HepG2 (cell line): ENCODE measurements around the gene NBEA. TPM values are rescaled to one million over a fixed set of nuclear protein-coding genes. Genes with fewer than 3 reads are reported as not detected.

Experiments
- ATRX ChIP-seq: sonication (generic); formaldehyde crosslinking; IDR thresholded peaks from 2 replicates; pipeline ENCODE4 v1.4.0; 2020; ENCODE audit warnings: missing genetic modification reagents, borderline replicate concordance
- DRAP1 ChIP-seq: IDR thresholded peaks from 2 replicates; pipeline ENCODE4 v1.6.1; 2016; ENCODE audit warnings: missing genetic modification reagents, missing compliant biosample characterization
- GABPB1 ChIP-seq: IDR thresholded peaks from 2 replicates; pipeline ENCODE4 v1.6.1; 2016; ENCODE audit warnings: mild to moderate bottlenecking, missing genetic modification reagents, moderate library complexity, missing compliant biosample characterization
- HOXA3 ChIP-seq: sonication (generic); formaldehyde crosslinking; IDR thresholded peaks from 2 replicates; pipeline ENCODE4 v1.5.0; 2020; ENCODE audit warnings: missing genetic modification reagents
- LCORL ChIP-seq, 2 experiments: fragments of 450-650 bp in 1 of 2; sonication (generic) in 1 of 2; formaldehyde crosslinking in 1 of 2; IDR thresholded peaks; 2 replicates each; pipeline versions ENCODE4 v1.5.0 to v1.6.1; 2017 to 2020; ENCODE audit warnings: antibody characterized with exemption in 1 of 2, missing genetic modification reagents in 1 of 2
- MED1 ChIP-seq: sonication (generic); formaldehyde crosslinking; IDR thresholded peaks from 2 replicates; pipeline ENCODE4 v1.4.0; 2020; ENCODE audit warnings: missing genetic modification reagents
- PATZ1 ChIP-seq: sonication (generic); formaldehyde crosslinking; IDR thresholded peaks from 2 replicates; pipeline ENCODE4 v1.4.0; 2020; ENCODE audit warnings: missing genetic modification reagents
- PTBP1 ChIP-seq: fragments of 200-400 bp; formaldehyde crosslinking; IDR thresholded peaks from 2 replicates; pipeline ENCODE4 v1.6.1; 2018; ENCODE audit warnings: low read length, low read depth; ENCODE audit not compliant: poor library complexity, severe bottlenecking
- SAFB2 ChIP-seq: sonication (generic); formaldehyde crosslinking; IDR thresholded peaks from 2 replicates; pipeline ENCODE4 v1.5.1; 2020; ENCODE audit warnings: missing genetic modification reagents, low read depth, mild to moderate bottlenecking, borderline replicate concordance
- SNAPC2 ChIP-seq: sonication (generic); formaldehyde crosslinking; IDR thresholded peaks from 2 replicates; pipeline ENCODE4 v1.8.1; 2022; ENCODE audit warnings: mild to moderate bottlenecking, missing genetic modification reagents
- XBP1 ChIP-seq: sonication (generic); formaldehyde crosslinking; IDR thresholded peaks from 2 replicates; pipeline ENCODE4 v1.5.0; 2020; ENCODE audit warnings: missing genetic modification reagents
- ZNF333 ChIP-seq: sonication (generic); formaldehyde crosslinking; IDR thresholded peaks from 2 replicates; pipeline ENCODE4 v1.4.0; 2020; ENCODE audit warnings: mild to moderate bottlenecking, missing genetic modification reagents, borderline replicate concordance
- ZNF383 ChIP-seq: sonication (generic); formaldehyde crosslinking; IDR thresholded peaks from 2 replicates; pipeline ENCODE4 v1.4.0; 2020; ENCODE audit warnings: missing genetic modification reagents, mild to moderate bottlenecking, borderline replicate concordance
- ZNF619 ChIP-seq: sonication (generic); formaldehyde crosslinking; IDR thresholded peaks from 2 replicates; pipeline ENCODE4 v1.4.0; 2020; ENCODE audit warnings: mild to moderate bottlenecking, missing genetic modification reagents
- ZNF672 ChIP-seq: sonication (generic); formaldehyde crosslinking; IDR thresholded peaks from 2 replicates; pipeline ENCODE4 v1.8.1; 2022; ENCODE audit warnings: missing genetic modification reagents
- ZNF724P ChIP-seq: sonication (generic); formaldehyde crosslinking; IDR thresholded peaks from 2 replicates; pipeline ENCODE4 v1.8.0; 2022; ENCODE audit warnings: missing genetic modification reagents, borderline replicate concordance
- ZNF784 ChIP-seq: sonication (generic); formaldehyde crosslinking; IDR thresholded peaks from 2 replicates; pipeline ENCODE4 v1.5.1; 2020; ENCODE audit warnings: missing genetic modification reagents, mild to moderate bottlenecking, borderline replicate concordance
- ZNF839 ChIP-seq: sonication (generic); formaldehyde crosslinking; IDR thresholded peaks from 2 replicates; pipeline ENCODE4 v1.4.0; 2020; ENCODE audit warnings: missing genetic modification reagents, mild to moderate bottlenecking, borderline replicate concordance
- polyA plus RNA-seq, 8 experiments: library from polyadenylated mRNA; depleted of rRNA in 3 of 8; stranded (reverse) in 7 of 8; unstranded in 1 of 8; fragments of >200 nt; fragmentation: Illumina TruSeq in 4 of 8; extraction: Trizol in 4 of 8; gene quantifications; 2 replicates each; pipeline versions ENCODE4 v1.2.1 to v1.2.3, GENCODE V29; 2011 to 2016; ENCODE audit warnings: low read depth in 4 of 8, missing spikeins in 1 of 8, mixed read lengths in 1 of 8; ENCODE audit not compliant: insufficient read depth in 1 of 8
- total RNA-seq, 5 experiments: library from RNA; depleted of rRNA; stranded (reverse); fragments of >200 nt; fragmentation: Illumina TruSeq; extraction: Trizol; gene quantifications; 2 replicates each; pipeline ENCODE4 v1.2.3, GENCODE V29; 2016; ENCODE audit warnings: low read depth in 1 of 5
- TF ChIP-seq, protein P1 (sequence below): sonication (generic); formaldehyde crosslinking; IDR thresholded peaks from 2 replicates; pipeline ENCODE4 v1.4.0; 2020; ENCODE audit warnings: mild to moderate bottlenecking, missing genetic modification reagents
- TF ChIP-seq, protein P2 (sequence below): sonication (generic); formaldehyde crosslinking; IDR thresholded peaks from 2 replicates; pipeline ENCODE4 v1.8.1; 2023; ENCODE audit warnings: mild to moderate bottlenecking, missing genetic modification reagents
- TF ChIP-seq, protein P3 (sequence below): sonication (generic); formaldehyde crosslinking; IDR thresholded peaks from 2 replicates; pipeline ENCODE4 v1.8.0; 2022; ENCODE audit warnings: mild to moderate bottlenecking, missing genetic modification reagents, moderate library complexity

The NBEA gene
- total and polyA plus RNA-seq, 2 of the 13 experiments (the other 11 are each of a cell fraction or from before 2014, with no cell fraction given) = 2.7 to 2.8 TPM

GRCh38 chr13:34941835-34942731, at the start of gene NBEA (continued):
- 0 out of 2 replicates have a peak, but pooled peaks have one; percentile 30 for TF ChIP-seq ZNF619
- TF ChIP-seq DRAP1 (CRISPR knock-in tag) = no peak
- TF ChIP-seq, protein P1, sequence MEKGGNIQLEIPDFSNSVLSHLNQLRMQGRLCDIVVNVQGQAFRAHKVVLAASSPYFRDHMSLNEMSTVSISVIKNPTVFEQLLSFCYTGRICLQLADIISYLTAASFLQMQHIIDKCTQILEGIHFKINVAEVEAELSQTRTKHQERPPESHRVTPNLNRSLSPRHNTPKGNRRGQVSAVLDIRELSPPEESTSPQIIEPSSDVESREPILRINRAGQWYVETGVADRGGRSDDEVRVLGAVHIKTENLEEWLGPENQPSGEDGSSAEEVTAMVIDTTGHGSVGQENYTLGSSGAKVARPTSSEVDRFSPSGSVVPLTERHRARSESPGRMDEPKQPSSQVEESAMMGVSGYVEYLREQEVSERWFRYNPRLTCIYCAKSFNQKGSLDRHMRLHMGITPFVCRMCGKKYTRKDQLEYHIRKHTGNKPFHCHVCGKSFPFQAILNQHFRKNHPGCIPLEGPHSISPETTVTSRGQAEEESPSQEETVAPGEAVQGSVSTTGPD (CRISPR knock-in tag) = no peak
- no peak for TF ChIP-seq ZNF383 (CRISPR knock-in tag)
- no peak for TF ChIP-seq LCORL (IDR thresholded peaks at IDR 0.05)
- no peak for TF ChIP-seq LCORL (CRISPR knock-in tag; IDR thresholded peaks at IDR 0.05)
- no peak for TF ChIP-seq ATRX
- TF ChIP-seq GABPB1 (CRISPR knock-in tag) = peak; percentile 69; the same call in 1 of the 2 replicates
- TF ChIP-seq, protein P2, sequence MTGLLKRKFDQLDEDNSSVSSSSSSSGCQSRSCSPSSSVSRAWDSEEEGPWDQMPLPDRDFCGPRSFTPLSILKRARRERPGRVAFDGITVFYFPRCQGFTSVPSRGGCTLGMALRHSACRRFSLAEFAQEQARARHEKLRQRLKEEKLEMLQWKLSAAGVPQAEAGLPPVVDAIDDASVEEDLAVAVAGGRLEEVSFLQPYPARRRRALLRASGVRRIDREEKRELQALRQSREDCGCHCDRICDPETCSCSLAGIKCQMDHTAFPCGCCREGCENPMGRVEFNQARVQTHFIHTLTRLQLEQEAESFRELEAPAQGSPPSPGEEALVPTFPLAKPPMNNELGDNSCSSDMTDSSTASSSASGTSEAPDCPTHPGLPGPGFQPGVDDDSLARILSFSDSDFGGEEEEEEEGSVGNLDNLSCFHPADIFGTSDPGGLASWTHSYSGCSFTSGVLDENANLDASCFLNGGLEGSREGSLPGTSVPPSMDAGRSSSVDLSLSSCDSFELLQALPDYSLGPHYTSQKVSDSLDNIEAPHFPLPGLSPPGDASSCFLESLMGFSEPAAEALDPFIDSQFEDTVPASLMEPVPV (CRISPR knock-in tag) = no peak
- peak; percentile 68; the same call in 1 of the 2 replicates for TF ChIP-seq HOXA3 (CRISPR knock-in tag)
- TF ChIP-seq ZNF784 = no peak
- no peak for TF ChIP-seq XBP1 (CRISPR knock-in tag)
- TF ChIP-seq ZNF724P (CRISPR knock-in tag) = no peak
- TF ChIP-seq SNAPC2 (CRISPR knock-in tag) = no peak
- TF ChIP-seq PTBP1 = no peak
- TF ChIP-seq SAFB2 (CRISPR knock-in tag) = no peak
- TF ChIP-seq ZNF839 (CRISPR knock-in tag) = no peak
- TF ChIP-seq, protein P3, sequence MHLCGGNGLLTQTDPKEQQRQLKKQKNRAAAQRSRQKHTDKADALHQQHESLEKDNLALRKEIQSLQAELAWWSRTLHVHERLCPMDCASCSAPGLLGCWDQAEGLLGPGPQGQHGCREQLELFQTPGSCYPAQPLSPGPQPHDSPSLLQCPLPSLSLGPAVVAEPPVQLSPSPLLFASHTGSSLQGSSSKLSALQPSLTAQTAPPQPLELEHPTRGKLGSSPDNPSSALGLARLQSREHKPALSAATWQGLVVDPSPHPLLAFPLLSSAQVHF (CRISPR knock-in tag) = no peak
- peak; percentile 66 for TF ChIP-seq PATZ1 (CRISPR knock-in tag)
- TF ChIP-seq ZNF672 = no peak
- 0 out of 2 replicates have a peak, but pooled peaks have one; percentile 42 for TF ChIP-seq ZNF333 (CRISPR knock-in tag)
- TF ChIP-seq MED1 (CRISPR knock-in tag) = peak; percentile 42; the same call in 1 of the 2 replicates
